ENCODE measurements around the gene PRR32. TPM values are rescaled to one million over a fixed set of nuclear protein-coding genes. Genes with fewer than 3 reads are reported as not detected.

PRR32 gene, protein sequence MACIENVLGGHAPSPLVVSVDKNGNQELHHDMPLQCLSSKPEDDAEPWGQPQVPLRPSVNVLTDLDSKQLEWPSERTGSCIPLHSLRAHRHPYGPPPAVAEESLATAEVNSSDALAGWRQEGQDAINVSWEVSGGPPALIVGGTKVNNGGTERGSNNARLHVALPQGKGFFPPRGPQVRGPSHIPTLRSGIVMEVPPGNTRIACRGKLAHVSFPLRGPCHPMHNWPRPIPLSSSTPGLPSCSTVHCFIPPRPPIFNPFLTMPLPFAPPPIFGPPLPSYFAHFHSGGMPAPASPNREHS
- total RNA-seq (2016; rRNA removed; fragmentation: Illumina TruSeq; extraction: Trizol) (not detected in 2 replicates), polyA plus RNA-seq (2011; rRNA removed) (not detected in 2 replicates), polyA minus RNA-seq (2011; rRNA and poly(A)+ RNA removed; ENCODE audit: low replicate concordance) (not detected in 2 replicates), Bru-seq, nascent RNA (not detected), BruChase-seq, experiment 1, labeled RNA remaining after a 6-hour chase (not detected), BruChase-seq, experiment 2, labeled RNA remaining after a 2-hour chase (not detected)
- not detected in 2 replicates for total RNA-seq (2016; cell fraction: cytosol; rRNA removed; fragmentation: Illumina TruSeq; extraction: Trizol; ENCODE audit: low read depth)
- not detected in 2 replicates for total RNA-seq (2016; cell fraction: insoluble cytoplasmic fraction; rRNA removed; fragmentation: Illumina TruSeq; extraction: Trizol)
- not detected in 2 replicates for total RNA-seq (2016; cell fraction: membrane; rRNA removed; fragmentation: Illumina TruSeq; extraction: Trizol)
- not detected in 2 replicates for total RNA-seq (2016; cell fraction: nucleus; rRNA removed; fragmentation: Illumina TruSeq; extraction: Trizol)
- not detected in 2 replicates for polyA plus RNA-seq (2011; cell fraction: cytosol; rRNA removed)
- polyA plus RNA-seq (2011; cell fraction: nucleus; rRNA removed): not detected in 2 replicates
- not detected in 2 replicates for polyA plus RNA-seq (2012)
- polyA plus RNA-seq (2016; cell fraction: cytosol; fragmentation: Illumina TruSeq; extraction: Trizol; ENCODE audit: low read depth): not detected in 2 replicates
- not detected in 2 replicates for polyA plus RNA-seq (2016; cell fraction: insoluble cytoplasmic fraction; fragmentation: Illumina TruSeq; extraction: Trizol; ENCODE audit: low read depth)
- polyA plus RNA-seq (2016; cell fraction: membrane; fragmentation: Illumina TruSeq; extraction: Trizol; ENCODE audit: low read depth): not detected in 2 replicates
- polyA plus RNA-seq (2016; cell fraction: nucleus; fragmentation: Illumina TruSeq; extraction: Trizol; ENCODE audit: insufficient read depth, low read depth): not detected in 2 replicates
- polyA minus RNA-seq (2011; cell fraction: cytosol; rRNA and poly(A)+ RNA removed): not detected in 2 replicates
- not detected in 2 replicates for polyA minus RNA-seq (2011; cell fraction: nucleus; rRNA and poly(A)+ RNA removed)
- long read RNA-seq, experiment 1: 0 reads
- long read RNA-seq, experiment 2: 0 reads

- H3K79me2 ChIP-seq (ENCODE audit: insufficient read depth, low read length): no peaks in the 10 kb centered on the region
- H3K4me3 ChIP-seq (replicated peaks in 1 of 3; ENCODE audit: insufficient read depth in 1 of 3, low read depth in 2 of 3, low read length in 3 of 3): no peak within 1 kb of the TSS
- DNase-seq (ENCODE audit: low spot score) (no peak), ATAC-seq (no peak), FAIRE-seq (no peak)
- H3K36me3 ChIP-seq (replicated peaks in 1 of 2; ENCODE audit: control insufficient read depth in 1 of 2, insufficient read depth in 2 of 2, low read length in 2 of 2): no peaks in the 10 kb centered on the region
- in situ Hi-C loops (cut with HindIII; ENCODE audit: extremely low pct_ligation_motif_present, low pct_unique_long_range_greater_than_20kb): no loop called here
- no peaks in the 10 kb centered on the region for H4K20me1 ChIP-seq (ENCODE audit: insufficient read depth, low read length)
- intact Hi-C loops (cut with micrococcal nuclease; ENCODE audit: unreplicated experiment): no loop called here
- no peak within 1 kb of the TSS for H3K4me2 ChIP-seq (ENCODE audit: low read depth, low read length)
- H3K27me3 ChIP-seq (ENCODE audit: control insufficient read depth in 1 of 2, insufficient read depth in 2 of 2, low read length in 2 of 2): no peaks in the 10 kb centered on the region
- no peak within 1 kb of the TSS for H3K9ac ChIP-seq (ENCODE audit: insufficient read depth, low read depth, low read length)
- peaks cover 41% of the 10 kb centered on the region; the same call in 1 of the 2 replicates for H3K9me3 ChIP-seq (ENCODE audit: low read length)
- H3K27ac ChIP-seq (ENCODE audit: extremely low read length, insufficient read depth, low read length): no peak within 1 kb of the TSS
- POLR2A ChIA-PET: no interaction called here
- BruUV-seq (replicated peaks): no TSS peak
- CTCF ChIA-PET (ENCODE audit: low intra/inter-chr PET ratio, low total read pairs): no interaction called here
- H2AFZ ChIP-seq (ENCODE audit: low read length): no peak within 1 kb of the TSS
- no peaks in the 10 kb centered on the region for H3K4me1 ChIP-seq (ENCODE audit: insufficient read depth, low read length)
- no peak for TF ChIP-seq ZNF605 (CRISPR knock-in tag; IDR thresholded peaks at IDR 0.05)
- no peak for TF ChIP-seq ZNF329 (CRISPR knock-in tag; IDR thresholded peaks at IDR 0.05; ENCODE audit: low read depth)
- no peak for TF ChIP-seq CREB3 (CRISPR knock-in tag; IDR thresholded peaks at IDR 0.05)
- TF ChIP-seq HOXA5 (CRISPR knock-in tag; IDR thresholded peaks at IDR 0.05): no peak
- TF ChIP-seq THAP11 (CRISPR knock-in tag; IDR thresholded peaks at IDR 0.05): no peak
- TF ChIP-seq ZMAT5 (CRISPR knock-in tag; IDR thresholded peaks at IDR 0.05; ENCODE audit: borderline replicate concordance, low read depth): no peak
- TF ChIP-seq ZNF230 (CRISPR knock-in tag; IDR thresholded peaks at IDR 0.05): no peak
- TF ChIP-seq, protein P1, sequence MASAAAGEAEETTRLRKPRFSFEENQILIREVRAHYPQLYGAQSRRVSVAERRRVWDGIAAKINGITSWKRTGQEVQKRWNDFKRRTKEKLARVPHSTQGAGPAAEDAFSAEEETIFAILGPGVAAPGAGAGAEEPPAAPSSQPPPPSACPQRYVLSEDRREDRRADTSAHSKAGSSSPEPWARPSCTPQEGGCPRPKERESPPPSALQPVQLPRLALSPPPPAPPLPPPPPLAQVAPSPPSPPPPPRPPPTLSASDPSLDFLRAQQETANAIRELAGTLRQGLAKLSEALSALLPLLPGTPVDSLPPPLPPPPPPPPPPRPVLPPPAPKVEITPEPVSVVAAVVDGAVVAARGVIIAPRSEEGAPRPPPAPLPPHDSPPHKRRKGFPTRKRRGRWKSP (CRISPR knock-in tag; IDR thresholded peaks at IDR 0.05): no peak
- TF ChIP-seq, protein P2, sequence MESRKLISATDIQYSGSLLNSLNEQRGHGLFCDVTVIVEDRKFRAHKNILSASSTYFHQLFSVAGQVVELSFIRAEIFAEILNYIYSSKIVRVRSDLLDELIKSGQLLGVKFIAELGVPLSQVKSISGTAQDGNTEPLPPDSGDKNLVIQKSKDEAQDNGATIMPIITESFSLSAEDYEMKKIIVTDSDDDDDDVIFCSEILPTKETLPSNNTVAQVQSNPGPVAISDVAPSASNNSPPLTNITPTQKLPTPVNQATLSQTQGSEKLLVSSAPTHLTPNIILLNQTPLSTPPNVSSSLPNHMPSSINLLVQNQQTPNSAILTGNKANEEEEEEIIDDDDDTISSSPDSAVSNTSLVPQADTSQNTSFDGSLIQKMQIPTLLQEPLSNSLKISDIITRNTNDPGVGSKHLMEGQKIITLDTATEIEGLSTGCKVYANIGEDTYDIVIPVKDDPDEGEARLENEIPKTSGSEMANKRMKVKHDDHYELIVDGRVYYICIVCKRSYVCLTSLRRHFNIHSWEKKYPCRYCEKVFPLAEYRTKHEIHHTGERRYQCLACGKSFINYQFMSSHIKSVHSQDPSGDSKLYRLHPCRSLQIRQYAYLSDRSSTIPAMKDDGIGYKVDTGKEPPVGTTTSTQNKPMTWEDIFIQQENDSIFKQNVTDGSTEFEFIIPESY (CRISPR knock-in tag; IDR thresholded peaks at IDR 0.05): no peak
- no peak for TF ChIP-seq DZIP1 (CRISPR knock-in tag; IDR thresholded peaks at IDR 0.05)
- TF ChIP-seq ZSCAN25 (CRISPR knock-in tag; IDR thresholded peaks at IDR 0.05): no peak
- no peak for TF ChIP-seq ZSCAN31 (CRISPR knock-in tag; IDR thresholded peaks at IDR 0.05; ENCODE audit: low read depth)
- TF ChIP-seq REL (CRISPR knock-in tag; conservative IDR thresholded peaks at IDR 0.05): no peak
Observed at GRCh38 chrX:126819429-126819828, at the start of gene PRR32. Gene PRR32, plus strand, starts transcription at chrX:126819729. Its CDS starts 115 bp downstream, at chrX:126819844.
